Uterus (tissue), 2 donors: ENCODE results near the gene ACTR6.

Source experiments
- POLR2A ChIP-seq, 2 donors: fragments of 450-650 bp; IDR thresholded peaks; one replicate each; pipeline ENCODE4 v1.6.1; 2016; ENCODE audit warnings: antibody characterized with exemption in 2 of 2, mild to moderate bottlenecking in 1 of 2, moderate library complexity in 1 of 2
- TF ChIP-seq, protein P1 (sequence below), 4 experiments: fragments of 200-600 bp in 2 of 4; fragments of 450-650 bp in 2 of 4; sonication (generic) in 2 of 4; IDR thresholded peaks; one replicate each; pipeline ENCODE4 v1.5.1; 2016 to 2019; ENCODE audit warnings: antibody characterized with exemption in 4 of 4, mild to moderate bottlenecking in 2 of 4, moderate library complexity in 1 of 4

DNA sequence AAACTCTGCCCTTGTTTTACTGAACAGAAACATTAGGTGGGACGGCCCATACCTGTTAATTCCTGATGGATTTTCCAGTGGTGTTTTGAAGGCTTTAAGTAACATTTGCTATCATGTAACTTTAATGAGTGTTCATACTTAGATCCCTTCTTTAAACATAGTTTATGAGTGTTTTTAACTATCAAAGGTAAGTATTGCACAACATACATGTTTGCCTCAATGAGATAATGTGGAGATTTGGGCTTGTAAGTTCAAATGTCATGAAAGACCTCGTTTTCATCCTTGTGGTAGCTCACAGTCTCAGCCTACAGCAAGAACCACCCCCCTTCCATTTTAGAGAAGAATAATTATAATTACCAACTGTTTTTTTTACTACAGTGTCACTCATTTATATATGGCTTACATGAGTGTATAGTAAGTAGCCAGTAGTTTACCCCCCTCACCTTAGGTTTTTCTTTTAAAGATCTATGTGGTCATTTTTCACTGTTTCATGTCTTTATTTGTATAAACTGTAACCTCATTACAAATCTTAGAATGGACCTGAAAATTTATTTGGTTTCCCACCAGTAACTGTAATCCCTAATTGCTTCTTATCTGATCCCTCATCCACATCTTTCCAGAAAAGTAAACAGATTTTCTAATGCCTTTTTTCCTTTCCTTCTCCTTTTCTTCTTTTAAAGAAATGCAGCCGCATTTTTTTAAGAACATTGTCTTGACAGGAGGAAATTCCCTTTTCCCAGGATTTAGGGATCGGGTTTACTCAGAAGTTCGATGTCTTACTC lies 18.9 kb downstream of the ACTR6 start:
- no peak for TF ChIP-seq POLR2A (IDR thresholded peaks at IDR 0.05)
- TF ChIP-seq, protein P1, sequence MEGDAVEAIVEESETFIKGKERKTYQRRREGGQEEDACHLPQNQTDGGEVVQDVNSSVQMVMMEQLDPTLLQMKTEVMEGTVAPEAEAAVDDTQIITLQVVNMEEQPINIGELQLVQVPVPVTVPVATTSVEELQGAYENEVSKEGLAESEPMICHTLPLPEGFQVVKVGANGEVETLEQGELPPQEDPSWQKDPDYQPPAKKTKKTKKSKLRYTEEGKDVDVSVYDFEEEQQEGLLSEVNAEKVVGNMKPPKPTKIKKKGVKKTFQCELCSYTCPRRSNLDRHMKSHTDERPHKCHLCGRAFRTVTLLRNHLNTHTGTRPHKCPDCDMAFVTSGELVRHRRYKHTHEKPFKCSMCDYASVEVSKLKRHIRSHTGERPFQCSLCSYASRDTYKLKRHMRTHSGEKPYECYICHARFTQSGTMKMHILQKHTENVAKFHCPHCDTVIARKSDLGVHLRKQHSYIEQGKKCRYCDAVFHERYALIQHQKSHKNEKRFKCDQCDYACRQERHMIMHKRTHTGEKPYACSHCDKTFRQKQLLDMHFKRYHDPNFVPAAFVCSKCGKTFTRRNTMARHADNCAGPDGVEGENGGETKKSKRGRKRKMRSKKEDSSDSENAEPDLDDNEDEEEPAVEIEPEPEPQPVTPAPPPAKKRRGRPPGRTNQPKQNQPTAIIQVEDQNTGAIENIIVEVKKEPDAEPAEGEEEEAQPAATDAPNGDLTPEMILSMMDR (IDR thresholded peaks at IDR 0.05): no peak
